Effector CD8-positive, alpha-beta T cell (primary cell): ENCODE data around the gene CNTNAP5.

Experiments
- DNase-seq: peaks from one replicate; lab custom pipeline; 2025; lab: John Stamatoyannopoulos, UW

The CNTNAP5 gene

DNA sequence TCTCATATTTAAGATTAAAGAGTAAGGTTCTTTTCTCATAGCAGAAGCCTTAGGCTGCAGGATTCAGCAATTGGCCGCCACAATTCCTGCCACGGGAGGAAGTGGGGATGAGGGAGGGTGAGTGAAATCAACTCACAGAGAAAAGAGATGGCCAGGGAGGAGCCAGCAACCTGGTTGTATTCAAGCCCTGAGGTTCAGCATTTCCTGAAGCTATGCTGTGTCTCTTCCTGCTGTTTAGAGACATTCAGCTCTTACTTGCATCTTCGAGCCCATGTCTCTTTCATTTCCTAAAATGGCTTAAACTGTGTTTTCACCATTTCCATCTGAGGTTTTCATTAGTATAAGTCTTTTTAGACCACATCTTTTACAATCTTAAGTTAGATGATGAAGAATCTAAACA is 522.6 kb downstream of the CNTNAP5 start:
- DNase-seq = no peak

DNA sequence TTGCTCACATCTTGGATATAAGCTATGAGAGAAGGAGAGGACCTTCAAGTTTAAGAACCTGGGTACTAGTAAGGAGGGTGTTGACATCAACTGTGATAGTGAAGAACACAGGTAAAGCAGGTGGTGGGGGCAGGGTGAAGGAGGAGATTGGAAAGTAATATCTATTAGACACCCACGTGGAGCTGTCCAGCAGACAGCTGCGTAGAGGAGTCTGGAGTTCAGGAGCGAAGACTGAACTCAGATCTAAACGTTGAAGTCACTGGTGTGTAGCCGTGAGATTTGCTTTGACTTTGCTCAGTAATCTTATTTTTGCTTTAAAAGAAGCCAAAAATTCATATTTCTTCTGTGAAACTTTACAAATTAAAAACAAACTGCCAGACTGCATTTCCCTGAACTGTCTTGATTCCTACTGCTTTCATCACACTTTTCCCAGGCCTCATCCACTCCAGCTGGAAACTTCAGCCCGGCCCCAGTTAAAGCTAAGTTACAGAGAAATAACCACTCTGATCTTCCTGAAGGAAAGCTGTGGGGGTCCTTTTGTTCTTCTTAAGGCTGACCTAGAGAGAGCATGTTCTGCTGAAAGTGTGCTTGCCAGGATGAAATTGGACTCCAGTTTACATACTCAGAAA is 533.3 kb downstream of the CNTNAP5 start:
- DNase-seq = no peak

DNA sequence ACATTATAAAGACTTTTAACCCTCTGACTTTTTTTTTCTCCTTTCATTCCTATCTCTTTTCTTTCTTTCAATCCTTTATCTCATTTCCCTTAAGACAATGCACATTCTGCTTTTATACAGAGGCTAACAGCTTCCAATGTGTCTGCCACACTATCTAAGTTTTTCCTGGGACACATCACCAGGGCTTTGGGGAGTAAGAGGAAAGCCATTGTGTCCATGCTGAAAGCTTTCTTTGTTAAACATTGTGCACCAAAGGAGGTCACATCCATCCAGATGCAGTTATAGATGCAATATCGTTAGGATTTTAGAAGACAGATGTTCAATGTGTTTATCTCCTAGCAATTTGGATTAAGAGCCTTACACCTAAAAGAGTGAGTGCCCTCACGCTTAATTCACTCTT is 534.1 kb downstream of the CNTNAP5 start:
- DNase-seq = no peak

DNA sequence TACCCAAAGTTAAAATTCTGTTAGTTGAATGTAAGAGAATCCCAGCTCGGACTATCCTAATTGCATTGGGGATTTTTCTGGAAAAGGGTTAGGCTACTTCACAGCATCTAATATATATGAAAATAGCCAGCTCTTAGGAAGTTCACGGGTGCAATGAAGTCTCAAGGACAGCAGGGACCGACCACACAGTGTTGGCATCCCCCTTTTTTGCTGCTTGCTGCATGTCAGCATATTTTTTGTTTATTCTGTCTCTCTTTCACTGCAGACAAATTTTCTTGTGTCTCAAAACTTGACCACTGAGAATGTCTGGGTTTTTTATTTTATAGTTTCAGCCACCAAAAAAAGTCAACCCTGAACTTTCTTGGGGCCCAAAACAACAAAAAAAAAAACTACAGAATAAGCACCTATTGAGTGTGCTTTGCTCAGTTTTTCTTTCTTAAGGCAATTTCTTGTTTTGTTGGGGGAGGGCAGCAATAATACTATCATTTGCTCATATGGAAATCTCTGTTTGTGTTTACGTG is 535.6 kb downstream of the CNTNAP5 start:
- DNase-seq = no peak

DNA sequence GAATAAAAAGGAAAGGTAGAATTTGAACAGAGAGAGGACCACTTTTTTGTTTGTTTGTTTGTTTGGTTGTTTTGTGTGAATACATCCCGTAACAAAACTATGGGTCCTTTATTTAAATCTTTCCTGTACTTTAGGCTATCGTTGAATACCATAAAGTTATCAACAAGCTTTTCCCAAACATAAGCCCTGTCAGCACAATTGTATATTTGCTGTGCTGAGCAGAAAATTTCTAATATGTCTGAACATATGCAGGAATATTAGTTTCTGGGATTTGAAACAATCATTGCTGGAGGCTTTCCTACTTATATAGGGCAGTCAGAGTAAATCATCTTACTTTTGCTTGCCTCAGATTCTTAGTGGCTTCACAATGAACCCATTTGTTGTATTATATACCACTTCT is 536.4 kb downstream of the CNTNAP5 start:
- no peak for DNase-seq

DNA sequence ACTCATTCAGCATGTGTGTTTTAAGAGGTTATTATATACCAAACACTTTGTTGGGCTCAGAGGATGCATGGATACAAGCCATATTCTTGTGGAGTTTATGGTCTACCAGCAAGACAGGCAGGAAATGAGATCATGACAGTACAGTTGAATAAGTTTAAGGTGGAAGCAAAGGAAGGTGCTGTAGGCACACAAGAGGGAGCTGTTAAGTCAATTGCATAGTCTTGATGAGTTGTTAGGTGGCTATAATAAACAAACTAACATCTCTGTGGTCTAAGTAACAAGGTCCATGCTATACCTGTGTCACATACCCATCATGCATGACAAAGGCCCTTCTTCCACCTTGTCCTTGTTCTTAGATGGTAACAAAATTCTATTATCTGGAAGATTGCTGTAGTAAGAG is 538.3 kb downstream of the CNTNAP5 start:
- no peak for DNase-seq

DNA sequence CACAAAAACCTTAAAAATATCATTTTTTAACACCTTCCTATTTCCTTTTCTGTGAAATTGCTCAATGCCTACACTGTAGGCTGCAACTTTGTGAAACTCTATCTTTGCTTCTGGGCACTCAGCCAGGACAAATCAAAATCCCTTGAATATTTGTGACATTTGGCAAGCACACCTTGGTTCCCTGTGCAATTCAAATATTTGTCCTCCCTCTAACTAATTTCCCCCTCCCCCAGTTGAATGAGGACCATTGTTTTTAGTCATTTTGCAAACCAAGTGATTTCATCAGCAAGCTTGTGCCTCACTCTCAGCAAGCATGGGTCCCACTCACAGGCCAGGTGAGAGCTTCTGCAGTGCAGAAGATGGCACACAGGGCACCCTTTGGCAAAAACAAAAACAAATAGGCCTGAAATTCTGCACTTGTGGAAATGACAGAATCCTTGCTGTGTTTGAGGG is 541.5 kb downstream of the CNTNAP5 start:
- no peak for DNase-seq

DNA sequence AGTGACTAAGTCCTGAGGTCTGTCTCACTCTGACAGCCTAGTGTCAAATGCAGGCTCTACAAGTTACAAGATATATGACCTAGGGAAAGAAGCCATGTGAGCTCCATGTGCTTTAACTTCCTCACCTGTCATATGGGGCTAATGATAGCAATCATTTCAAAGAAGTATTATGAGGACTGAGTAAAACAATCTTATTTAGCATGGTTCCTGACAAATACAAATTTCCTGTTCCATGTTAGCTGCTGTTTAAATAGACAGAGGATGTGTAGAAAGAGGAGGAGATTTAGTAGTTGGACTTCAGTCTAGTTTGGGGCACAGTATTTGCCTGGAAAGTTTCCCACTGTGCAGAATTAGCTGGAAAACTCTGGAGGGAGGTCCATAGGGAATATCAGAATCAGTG is 545.8 kb downstream of the CNTNAP5 start:
- DNase-seq = no peak

DNA sequence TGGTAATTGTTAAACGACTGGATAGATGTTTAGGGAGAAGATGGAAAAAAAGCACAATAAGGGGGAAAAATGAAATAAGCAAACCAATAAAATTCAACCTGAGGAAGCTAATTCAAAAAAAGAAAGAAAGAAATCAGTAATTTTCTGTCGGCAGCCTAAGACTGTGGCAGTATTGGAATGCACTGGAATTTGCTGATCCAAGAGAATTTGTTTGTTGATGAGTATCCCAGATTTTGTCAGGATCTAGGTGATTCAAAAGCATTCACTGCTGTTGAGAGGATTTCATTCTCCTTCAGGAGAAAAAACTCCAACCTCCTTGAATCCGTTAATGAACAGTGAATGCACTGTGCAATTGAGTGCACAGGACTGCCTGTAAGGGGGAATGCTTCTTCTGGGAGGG is 546.7 kb downstream of the CNTNAP5 start:
- DNase-seq = no peak

DNA sequence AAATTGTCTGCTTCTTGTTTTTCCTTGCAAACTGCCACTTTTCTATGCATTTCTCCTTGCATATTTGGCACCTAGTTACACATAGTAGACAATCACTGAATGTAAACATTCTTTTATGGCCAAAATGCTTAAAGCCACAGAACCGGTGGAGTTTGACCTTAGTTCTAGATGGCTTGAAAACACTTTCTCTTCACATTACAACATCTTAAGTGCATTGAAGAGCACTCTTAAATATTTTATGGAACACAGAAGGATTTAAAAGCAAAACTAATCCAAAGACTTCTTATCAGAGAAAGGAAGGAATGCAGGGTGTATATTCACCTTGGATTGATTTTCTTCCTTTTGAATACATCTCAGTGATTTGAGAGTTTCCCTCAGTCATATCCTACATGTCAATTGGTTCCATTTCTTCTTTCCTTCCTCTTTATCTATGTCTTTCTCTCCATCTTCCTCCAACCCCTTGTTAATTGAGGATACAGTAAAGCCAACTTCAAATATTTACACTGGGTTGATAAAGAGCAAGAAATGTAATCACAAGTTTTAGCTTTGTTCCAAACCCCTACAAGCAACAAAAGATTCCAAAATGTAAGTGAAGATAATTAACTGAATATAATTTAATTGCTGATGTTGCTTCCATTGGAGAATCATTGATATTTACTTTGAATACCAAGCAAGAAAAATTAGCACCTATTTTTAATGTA is 548.0 kb downstream of the CNTNAP5 start:
- DNase-seq = no peak

DNA sequence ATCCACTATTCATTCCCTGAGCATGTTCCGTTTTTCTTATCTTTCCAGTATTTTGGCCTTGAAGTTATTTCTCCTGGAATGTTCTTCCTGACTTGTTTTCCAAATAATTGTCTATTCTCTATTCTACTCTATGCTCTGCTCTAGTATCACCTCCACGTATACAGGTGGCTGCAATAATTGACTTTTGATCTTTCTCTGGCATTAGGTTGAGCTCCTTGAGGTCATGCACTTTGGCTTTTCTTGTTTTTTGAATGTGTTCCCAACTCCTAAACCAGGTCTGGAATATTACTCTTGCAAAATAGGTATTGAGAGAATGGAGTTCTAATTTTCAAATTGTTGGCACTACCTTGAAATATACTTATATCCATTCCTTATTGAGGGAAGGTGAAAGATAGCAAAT is 550.4 kb downstream of the CNTNAP5 start:
- DNase-seq = no peak

DNA sequence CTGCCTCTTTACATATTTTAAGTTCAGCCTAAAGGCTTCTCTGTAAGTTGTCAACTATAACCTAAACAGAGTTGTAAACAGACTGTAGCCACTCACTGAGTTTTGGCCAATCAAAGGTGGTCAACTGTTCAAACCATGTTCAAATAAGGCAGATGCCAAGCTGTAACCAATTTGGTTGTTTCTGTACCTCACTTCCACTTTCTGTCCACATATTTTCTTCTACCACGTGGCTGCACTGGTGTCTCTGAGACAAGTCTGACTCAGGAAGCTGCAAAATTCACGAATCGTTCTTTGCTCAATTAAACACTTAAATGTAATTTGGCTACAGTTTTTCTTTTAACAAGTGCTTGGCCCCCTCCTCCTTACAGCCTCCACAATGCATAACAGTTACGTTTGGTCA is 555.2 kb downstream of the CNTNAP5 start:
- no peak for DNase-seq

DNA sequence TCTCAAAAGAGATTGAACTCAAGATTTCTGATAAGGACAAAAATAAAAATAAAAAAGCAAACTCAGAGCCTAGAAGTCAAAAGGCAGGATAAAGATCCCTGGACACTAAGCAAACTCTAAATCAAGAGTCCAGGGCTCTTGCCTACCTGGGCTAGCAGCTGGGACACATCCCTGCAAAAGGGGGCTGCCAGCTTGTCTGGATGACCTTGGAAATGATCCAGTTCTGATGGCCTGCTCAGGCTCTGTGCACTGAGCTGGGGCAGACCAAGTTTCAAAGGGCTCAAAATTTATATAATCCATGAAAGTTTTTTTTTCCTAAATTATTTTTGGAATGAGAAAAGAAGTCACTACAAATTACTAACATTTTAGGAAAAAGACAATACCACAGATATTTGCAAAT is 557.3 kb downstream of the CNTNAP5 start:
- DNase-seq = no peak

DNA sequence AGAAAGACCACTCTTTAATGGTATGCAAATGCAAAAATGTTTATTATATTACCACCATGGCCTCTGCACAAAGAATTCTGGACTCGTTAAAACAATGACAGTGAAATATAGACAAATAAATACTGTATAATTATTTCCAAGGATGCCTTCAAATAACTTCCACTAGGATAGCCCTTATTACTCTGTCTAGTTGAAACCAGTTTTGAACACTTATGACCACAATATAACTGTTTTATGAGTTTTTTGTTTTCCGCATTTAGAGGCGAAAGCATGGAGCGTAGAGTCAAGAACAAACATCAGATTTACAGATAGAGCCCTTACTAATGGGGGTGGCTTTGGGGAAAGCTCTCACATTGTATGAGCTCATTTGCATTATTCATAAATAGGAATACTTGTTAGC is 559.5 kb downstream of the CNTNAP5 start:
- no peak for DNase-seq

DNA sequence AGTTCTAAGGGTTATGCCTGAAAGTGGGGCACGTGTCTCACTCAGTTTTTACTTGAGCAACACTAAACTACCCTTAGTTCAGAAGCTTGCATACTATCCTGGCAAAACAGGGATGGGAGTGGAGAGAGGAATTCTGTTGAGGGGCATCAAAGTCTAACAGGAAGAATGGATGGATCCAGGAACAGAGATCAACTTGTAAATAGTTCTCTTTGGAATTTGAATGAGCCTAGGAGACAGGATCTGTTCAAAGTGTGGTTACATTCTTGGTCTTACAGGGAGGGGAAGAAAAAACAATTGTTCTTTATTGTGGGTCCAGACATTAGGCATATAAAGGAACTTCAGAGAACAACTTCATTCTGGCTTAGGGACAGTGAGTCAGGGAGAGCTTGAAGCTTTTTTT is 560.2 kb downstream of the CNTNAP5 start:
- no peak for DNase-seq

DNA sequence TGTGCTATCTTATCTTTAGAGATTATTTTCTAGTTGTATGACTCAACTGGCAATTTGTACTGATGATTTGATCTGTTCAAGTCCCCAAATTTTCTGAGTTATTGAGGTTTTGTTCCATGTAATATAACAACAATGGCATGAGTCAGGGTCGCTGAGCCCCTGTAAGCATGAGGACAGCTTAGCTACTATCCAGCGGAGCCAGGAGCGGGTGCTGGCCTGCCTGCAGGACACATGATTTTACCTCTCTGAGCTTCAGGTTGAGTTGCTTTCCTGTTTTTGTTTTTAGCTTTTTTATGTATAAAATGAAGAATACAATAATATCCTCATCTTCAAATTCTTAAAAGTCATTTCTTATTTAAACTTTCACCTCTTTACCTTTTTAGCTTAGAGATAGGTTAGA is 561.1 kb downstream of the CNTNAP5 start:
- no peak for DNase-seq

DNA sequence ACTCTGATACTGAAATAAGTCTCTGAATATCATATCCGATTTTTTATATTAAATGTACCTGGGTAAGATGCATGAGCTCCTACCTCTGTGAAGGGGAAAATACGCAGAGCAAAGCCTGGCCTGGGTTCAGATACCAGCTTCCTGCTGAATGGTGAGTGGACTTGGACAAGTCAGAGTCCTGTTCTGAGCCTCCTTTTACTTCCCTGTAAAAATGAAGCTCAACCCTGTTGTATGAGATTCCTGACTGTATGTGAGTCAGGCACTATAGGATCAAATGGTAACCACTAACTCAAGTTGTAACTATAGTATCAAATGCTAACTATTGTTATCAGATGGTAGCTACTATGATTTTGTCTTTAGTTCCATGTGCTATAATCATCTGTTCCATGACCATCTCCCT is 561.7 kb downstream of the CNTNAP5 start:
- DNase-seq = no peak

DNA sequence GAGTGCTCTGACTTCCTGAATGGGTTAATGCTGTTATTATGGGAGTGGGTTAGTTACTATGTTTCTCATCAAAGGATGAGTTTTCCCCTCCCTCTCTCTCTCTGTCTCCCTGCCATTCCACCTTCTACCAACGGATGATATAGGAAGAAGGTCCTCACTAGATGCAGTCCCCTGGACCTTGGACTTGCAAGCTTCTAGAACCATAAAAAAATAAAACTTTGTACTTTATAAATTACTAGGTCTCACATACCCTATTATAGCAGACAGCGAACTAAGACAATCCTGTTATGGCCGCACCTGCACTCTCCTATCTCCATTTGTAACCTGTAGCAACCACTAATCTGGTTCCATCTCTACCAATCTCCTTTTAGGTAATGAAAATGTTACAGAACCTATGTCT is 564.9 kb downstream of the CNTNAP5 start:
- DNase-seq = no peak

DNA sequence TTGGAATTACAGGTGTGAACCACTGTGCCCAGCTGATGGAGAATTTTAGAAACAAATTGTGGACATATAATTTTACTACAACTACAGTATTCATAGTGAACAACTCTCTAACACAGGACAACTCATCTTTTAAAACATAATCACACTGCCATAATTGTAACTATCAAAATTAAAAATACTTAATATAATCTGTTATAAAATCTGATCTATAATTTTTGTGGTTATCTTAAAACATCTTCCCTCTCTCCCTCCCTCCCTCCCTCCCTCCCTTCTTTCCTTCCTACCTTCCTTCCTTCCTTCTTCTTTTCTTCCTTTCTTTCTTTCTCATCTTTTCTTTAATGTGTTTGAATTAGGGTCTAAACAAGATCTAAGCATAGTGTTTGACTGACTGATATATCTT is 577.7 kb downstream of the CNTNAP5 start:
- no peak for DNase-seq

DNA sequence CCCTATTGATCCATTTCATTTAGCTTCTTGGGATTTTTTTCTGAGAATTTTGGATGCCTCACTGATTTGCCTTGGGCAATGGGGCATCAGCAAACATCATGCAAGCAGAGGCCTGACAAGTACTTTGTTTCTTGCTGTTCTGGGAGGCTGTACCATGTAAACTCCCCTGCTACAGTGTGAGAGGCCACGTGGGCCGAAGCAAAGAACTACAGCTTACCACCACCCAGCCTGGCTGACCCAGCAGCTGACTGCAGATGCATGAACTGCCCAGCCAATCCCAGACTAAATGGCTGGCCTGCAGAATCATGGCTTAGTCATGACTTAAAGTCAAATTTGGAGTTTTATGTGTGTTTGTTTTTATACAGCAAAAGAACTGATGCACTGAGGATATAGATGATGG is 579.9 kb downstream of the CNTNAP5 start:
- no peak for DNase-seq

DNA sequence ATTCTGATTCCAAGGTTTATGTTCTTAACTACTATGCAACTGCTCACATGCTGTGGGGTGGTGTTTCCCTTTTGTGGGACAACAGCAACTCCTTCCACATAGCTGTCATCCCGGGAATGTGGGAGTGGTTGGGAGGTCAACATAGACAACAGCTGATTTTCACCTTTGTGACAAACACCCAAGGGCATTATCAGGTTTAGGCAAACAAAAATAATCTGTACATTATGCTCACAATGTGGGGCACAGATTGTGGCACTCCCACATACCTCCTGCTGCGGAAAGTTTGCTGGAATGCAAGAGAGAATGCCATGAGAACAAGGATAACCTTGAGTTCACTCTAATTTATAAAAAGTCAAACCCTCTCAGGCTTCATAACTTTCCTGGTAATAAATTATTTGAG is 582.6 kb downstream of the CNTNAP5 start:
- DNase-seq = no peak

DNA sequence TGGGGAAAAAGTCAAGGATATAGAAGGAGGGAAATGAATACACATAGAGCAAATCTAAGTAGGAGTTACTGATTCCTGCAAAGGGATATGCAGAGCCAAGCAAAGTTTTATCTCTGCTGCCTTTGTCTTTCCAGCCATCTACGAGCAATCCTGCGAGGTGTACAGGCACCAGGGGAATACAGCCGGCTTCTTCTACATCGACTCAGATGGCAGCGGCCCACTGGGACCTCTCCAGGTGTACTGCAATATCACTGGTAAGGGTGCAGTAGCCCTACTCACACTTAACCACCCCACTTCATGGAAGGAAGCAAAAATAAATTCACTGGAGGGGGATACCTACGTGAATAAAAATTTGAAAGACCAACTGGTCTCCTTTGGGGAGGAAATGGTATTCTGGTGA is 584.6 kb downstream of the CNTNAP5 start:
- no peak for DNase-seq

DNA sequence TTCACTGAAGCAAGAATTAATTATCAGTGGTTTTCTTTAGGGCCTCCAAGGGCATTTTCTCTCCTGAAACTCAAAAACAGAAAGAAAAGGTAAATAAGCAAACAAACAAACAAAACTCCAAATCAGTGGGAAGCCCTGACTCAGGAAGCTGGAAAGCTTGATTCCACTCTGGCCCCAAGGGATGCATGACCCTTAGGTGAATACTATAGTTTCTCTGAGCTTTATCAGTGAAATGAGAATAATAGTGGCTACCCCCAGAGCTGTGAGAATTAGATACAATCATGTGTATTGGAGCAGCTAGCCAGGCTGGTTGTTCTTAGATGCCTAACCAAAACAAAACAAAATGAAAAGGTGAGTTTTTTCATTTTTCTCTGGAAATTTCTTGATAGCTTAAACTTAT is 585.1 kb downstream of the CNTNAP5 start:
- DNase-seq = no peak

DNA sequence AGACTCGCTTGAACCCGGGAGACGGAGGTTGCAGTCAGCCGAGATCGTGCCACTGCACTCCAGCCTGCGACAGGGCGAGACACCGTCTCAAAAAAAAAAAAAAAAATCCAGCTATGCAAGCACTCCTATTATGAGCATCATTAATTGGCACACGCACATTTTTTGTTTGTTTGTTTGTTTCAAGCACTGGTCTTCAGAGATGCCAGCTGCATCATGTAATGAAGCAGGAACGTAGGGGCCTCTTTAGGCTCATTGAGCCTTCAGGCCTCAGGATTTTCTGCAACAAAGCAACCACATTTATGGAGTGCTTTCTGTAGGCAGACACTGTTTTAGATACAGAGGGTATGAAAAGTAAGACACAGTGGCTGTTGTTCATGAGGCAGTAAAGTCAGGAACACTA is 585.8 kb downstream of the CNTNAP5 start:
- no peak for DNase-seq
